NCI-H2171 (cell line): ENCODE results near the gene TRPM3.
"Not testable (repeated sequence)": the region's sequence is repeated elsewhere in the genome, so short reads cannot be mapped to it uniquely, and the experiment has no call there.

ENCODE experiments used
- DNase-seq: peaks from one replicate; lab custom pipeline; 2025; lab: John Stamatoyannopoulos, UW

TRPM3 gene

DNA sequence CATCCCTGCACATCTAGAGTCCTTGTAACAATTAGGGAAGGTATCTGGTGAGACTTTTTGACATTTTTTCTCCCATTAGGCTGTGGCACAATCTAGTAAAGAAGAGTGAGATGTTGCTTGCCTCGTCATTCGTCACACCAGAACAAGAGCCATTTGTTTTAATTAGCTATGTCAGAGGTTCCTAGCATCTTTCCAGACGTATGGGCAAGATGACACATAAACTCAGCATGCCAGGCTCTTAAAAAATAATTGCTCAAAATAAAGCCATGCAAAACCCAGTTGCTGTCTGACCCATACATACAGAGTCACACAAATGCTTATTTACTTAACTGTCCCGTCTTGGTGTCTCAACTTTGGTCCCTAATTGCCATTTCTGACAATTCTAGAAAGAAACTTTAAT is 125.9 kb downstream of the TRPM3 start:
- no peak for DNase-seq

- DNase-seq, result no peak
Observed at GRCh38 chr9:70994582-70994981, 126.8 kb downstream of the TRPM3 start.

DNA sequence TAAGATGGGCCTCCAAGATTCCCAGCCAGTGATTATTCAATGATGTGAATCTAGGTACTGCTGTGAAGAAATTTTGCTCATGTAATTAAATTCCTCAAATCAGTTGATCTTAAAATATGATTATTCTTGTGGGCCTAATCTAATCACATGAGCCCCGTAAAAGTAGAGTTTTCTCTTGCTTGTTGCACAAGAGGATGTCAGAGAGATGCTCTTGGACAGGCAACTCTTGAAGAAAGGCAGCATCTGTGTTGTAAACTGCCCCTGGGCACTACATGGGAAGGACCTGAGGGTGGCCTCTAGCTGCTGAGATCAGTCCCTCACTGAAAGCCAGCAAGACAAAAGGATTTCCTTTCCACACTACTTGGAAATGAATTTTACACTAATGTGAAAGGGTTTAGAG is 132.9 kb downstream of the TRPM3 start:
- DNase-seq, result no peak

GRCh38 chr9:70987986-70988385 is 133.4 kb downstream of the TRPM3 start:
- DNase-seq, result no peak

- DNase-seq, result no peak
Observed at GRCh38 chr9:70986984-70987383, 134.4 kb downstream of the TRPM3 start.

DNA sequence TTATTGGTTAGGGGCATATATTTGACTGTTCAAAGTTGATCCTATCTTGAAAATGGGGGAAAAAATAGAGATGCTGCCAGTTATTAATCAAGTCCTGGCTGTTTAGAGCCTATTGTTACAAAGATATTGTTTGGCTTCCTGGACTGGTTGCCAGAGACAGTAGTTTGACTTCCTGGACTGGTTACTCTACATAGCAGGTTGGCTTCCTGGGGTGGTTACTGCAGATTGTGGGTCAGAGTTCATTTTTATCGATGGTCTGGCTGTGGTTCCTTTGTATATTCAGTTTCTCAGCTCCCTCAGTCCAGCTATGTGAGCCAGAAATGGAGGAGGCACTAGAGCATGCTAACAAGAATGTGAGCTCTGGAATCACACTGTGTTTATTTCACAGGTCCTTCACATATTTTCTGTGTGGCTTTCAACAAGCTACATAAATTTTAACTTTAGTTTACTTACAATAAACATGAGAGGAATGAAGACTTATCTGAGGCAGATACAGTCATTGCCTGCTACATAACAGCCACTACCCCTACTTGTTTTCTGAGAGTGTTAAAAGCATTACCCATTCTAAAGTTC is 137.6 kb downstream of the TRPM3 start:
- no peak for DNase-seq

GRCh38 chr9:70981312-70981711 is 140.1 kb downstream of the TRPM3 start:
- no peak for DNase-seq

DNA sequence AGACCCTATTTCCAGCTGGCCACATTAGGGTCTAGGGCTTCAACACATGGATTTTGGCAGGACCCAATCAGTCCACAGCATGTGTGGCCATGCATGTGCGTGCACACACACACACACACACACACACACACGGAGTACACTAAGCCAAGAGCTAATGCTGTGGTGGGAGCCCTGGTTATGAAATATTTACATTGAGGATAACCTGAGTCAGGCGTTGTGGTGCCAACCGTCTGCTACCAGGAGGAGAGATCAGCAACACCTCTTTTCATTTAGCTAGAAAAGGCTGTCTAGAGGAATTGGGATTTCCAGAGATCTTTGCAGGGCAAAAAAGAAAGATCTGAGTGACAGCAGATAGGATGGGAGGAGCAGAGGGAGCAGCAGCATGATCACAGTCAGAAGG is 141.5 kb downstream of the TRPM3 start:
- DNase-seq, result no peak

GRCh38 chr9:70978085-70978484 is 143.3 kb downstream of the TRPM3 start:
- DNase-seq, result no peak

DNA sequence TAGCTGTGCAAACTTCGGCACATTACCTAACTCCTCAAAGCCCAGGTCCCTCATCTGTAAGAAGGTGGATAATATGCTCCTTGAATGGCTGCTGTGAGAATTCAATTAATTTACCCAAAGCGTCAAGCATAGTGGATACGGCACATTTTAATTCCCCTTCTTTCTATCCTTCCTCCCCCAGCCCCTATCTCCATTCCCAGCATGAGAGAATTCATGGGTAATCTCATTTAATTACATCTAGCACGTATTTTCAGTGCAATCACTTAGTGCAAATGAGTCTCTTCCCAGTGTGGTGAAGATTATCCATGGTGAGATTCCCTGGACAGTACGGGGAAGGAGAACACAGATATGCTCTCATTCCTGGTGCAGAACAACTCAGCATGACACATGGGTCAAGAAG is 145.6 kb downstream of the TRPM3 start:
- no peak for DNase-seq

DNA sequence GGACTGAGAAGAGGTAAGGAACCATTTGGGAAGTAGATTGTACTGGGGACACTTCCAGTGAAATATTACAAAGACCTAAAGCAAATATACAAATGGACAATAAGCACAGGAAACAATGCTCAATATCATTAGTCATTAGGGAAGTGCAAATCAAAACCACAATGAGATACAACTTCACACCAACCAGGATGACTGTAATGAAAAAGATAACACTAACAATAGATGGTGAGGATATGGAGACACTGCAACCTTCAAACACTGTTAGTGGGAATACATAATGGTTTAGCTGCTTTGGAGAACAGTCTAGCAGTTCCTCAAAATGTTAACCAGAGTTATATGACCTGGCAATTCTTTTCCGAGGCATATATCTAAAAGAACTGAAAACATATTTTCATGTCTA is 149.7 kb downstream of the TRPM3 start:
- DNase-seq, result no peak

GRCh38 chr9:70966380-70966779 is 155.0 kb downstream of the TRPM3 start:
- not testable (repeated sequence) for DNase-seq

DNA sequence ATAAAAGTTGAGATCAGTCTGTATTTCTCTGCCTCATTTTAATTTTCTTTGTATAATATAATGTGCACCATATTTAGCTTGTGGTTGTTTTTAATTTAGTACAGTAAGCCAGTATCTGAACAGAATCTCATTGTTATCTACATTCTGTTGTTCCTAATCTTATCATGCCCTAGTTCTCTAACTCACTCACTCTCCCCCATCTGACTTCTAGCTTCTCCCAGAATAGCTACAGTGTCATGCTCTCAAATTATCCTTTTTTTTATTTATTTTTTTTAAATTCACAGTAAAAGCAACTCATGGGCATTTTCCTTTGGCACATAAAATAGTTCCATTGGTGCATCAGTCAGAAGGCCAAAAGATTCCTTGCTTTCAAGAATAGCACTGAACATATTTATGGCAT is 156.6 kb downstream of the TRPM3 start:
- no peak for DNase-seq

- DNase-seq, result no peak
Observed at GRCh38 chr9:70963554-70963953, 157.9 kb downstream of the TRPM3 start.

- DNase-seq, result no peak
Observed at GRCh38 chr9:70962761-70963440, 158.5 kb downstream of the TRPM3 start.

GRCh38 chr9:70959366-70959765 is 162.1 kb downstream of the TRPM3 start:
- no peak for DNase-seq

DNA sequence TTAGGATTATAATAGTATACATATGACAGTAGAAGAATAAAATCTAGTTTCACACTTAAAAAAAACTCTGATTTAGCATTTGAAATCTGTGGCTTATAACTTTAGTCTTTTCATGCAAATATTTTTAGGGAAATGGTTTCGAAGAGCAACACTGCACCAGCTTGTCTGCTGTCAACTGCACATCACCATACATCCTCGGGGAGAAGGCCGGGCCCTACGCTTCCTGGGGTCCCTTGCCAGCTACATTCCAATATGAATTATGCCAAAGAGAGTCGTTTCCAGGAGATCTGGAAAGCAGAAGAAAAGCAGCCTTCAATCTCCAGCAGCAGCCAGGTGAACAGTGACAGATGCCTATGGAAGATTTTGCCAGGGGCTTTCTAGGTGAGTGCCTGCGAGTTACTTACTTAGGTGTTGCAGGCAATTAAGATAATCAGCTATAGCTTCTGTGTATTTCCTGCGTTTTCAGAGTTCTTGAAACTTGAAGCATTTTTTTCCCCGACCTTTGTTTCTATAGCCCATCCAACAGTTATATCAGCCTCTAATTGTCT is 166.8 kb downstream of the TRPM3 start:
- no peak for DNase-seq

GRCh38 chr9:70954126-70954525 is 167.3 kb downstream of the TRPM3 start:
- DNase-seq, result no peak

GRCh38 chr9:70951749-70952727 is 169.4 kb downstream of the TRPM3 start:
- no peak for DNase-seq

DNA sequence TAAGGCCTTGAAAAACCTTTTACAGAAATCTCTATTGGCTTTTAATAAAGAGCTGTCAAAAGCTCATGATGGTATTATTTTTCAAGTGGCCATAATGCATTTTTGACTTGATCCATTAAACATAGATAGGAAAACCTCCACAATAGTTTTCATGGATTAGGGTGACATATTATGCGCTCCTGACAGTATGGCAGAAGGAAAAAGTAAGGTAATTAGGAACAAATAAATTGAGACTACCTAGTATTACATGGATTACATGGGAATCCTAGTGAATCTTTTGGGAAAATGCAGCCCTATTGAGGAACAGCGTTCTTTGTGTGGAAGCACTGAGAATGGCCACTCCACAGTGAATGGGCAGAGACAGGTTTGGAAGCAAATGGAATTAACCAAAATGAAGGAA is 171.2 kb downstream of the TRPM3 start:
- DNase-seq, result no peak

DNA sequence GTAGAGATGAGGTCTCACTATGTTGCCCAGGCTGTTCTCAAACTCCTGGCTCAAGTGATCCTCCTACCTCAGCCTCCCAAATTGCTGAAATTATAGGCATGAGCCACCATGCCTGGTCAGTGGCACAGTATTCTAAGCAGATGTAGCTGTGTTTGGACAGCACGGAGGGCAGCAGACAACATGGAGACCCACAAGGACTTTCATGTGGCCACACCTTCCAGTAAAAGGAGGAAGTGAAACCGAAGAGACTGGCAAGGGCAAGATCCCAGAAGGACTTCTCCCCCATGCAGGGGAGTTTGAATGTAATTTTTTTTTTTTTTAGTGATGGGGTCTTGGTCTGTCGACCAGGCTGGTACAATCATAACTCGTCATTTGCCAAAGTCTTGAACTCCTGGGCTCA is 172.2 kb downstream of the TRPM3 start:
- no peak for DNase-seq

DNA sequence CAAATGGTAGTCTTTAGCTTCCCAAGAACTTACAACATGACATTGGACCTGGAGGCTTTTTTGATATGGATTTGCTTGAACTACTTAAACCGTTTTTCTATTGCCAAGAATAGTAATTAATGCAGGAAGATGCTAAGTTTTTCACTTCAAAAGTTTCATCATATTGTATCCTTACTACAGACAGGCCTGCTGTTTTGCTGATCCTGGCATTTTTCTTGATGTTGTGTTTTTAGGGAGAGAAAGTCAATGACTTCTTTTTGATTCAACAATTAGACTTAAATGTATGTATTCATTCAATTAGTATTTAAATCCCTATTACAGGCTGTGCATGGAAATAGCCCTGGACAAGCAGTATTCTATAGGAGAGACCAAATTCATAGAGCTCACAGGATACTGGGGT is 172.7 kb downstream of the TRPM3 start:
- no peak for DNase-seq

- DNase-seq, result no peak
Observed at GRCh38 chr9:70947511-70947910, 173.9 kb downstream of the TRPM3 start.
